HepG2 (cell line): ENCODE data around the gene ADAMTS17. TPM values are rescaled to one million over a fixed set of nuclear protein-coding genes. Genes with fewer than 3 reads are reported as not detected.

ENCODE experiments used
- ATAC-seq: fragments of 200-7000 bp; cut with Tn5 transposase; 3 replicates; pipeline ENCODE4 v1.9.1; 2020; ENCODE audit warnings: mild to moderate bottlenecking, moderate library complexity
- BruUV-seq: library from RNA; stranded (reverse); fragments of 400-500 nt; replicated peaks from 2 replicates; lab custom pipeline; 2021; lab: Mats Ljungman, UMichigan
- CTCF ChIA-PET: fragments of 300-600 bp; formaldehyde crosslinking; extraction: SDS; loops from one replicate; lab custom pipeline; 2021; ENCODE audit warnings: low total read pairs, inconsistent platforms, low intra/inter-chr PET ratio; lab: Yijun Ruan, JAX
- POLR2A ChIA-PET: fragments of 350-600 bp; sonication (Branson Sonifier 250); formaldehyde crosslinking; loops from one replicate; lab custom pipeline; 2020; ENCODE audit warnings: antibody characterized with exemption, inconsistent platforms; lab: Yijun Ruan, JAX
- DNase-seq: peaks from one replicate; pipeline ENCODE4 v3.0.0-alpha.2; 2015; ENCODE audit warnings: low spot score
- FAIRE-seq: peaks from 3 replicates; lab custom pipeline; 2011; peaks lifted over from hg19 to GRCh38; lab: Jason Lieb, UNC
- H2AFZ ChIP-seq: one replicate; pipeline ENCODE4 v1.6.1; 2011; ENCODE audit warnings: low read length, inconsistent platforms
- H3K27ac ChIP-seq: fragments of 300-600 bp; 3 replicates; pipeline ENCODE4 v1.8.0; 2011; ENCODE audit warnings: mixed run types, mild to moderate bottlenecking, mixed read lengths, low read length, inconsistent platforms; ENCODE audit not compliant: insufficient read depth; ENCODE audit errors: extremely low read length
- H3K27me3 ChIP-seq, 2 experiments: fragments of 200-600 bp in 1 of 2; 2 replicates in 1 of 2; 3 replicates in 1 of 2; pipeline versions ENCODE4 v1.6.0 to v1.8.0; 2011; ENCODE audit warnings: low read length in 2 of 2, mild to moderate bottlenecking in 2 of 2, moderate library complexity in 2 of 2, inconsistent platforms in 1 of 2; ENCODE audit not compliant: insufficient read depth in 2 of 2, control insufficient read depth in 1 of 2
- H3K36me3 ChIP-seq, 2 experiments: fragments of 200-600 bp in 1 of 2; replicated peaks in 1 of 2; 2 replicates in 1 of 2; 3 replicates in 1 of 2; pipeline versions ENCODE4 v1.5.1 to v1.8.0; 2011; ENCODE audit warnings: low read length in 2 of 2, inconsistent platforms in 1 of 2; ENCODE audit not compliant: insufficient read depth in 2 of 2, control insufficient read depth in 1 of 2
- H3K4me1 ChIP-seq: 2 replicates; pipeline ENCODE4 v1.5.1; 2012; ENCODE audit warnings: low read length, inconsistent platforms; ENCODE audit not compliant: insufficient read depth
- H3K4me2 ChIP-seq: 2 replicates; pipeline ENCODE4 v1.6.0; 2011; ENCODE audit warnings: low read depth, low read length, inconsistent platforms
- H3K4me3 ChIP-seq, 3 experiments: fragments of 200-600 bp in 1 of 3; sonication (generic), shearing (Covaris generic) in 1 of 3; replicated peaks in 1 of 3; 2 replicates each; pipeline ENCODE4 v1.5.1; 2011 to 2016; ENCODE audit warnings: low read length in 3 of 3, inconsistent platforms in 2 of 3, low read depth in 2 of 3, mild to moderate bottlenecking in 2 of 3, control low read depth in 1 of 3, mixed read lengths in 1 of 3; ENCODE audit not compliant: insufficient read depth in 1 of 3
- H3K79me2 ChIP-seq: one replicate; pipeline ENCODE4 v1.6.1; 2011; ENCODE audit warnings: low read length, inconsistent platforms; ENCODE audit not compliant: insufficient read depth
- H3K9ac ChIP-seq: 2 replicates; pipeline ENCODE4 v1.6.0; 2011; ENCODE audit warnings: mild to moderate bottlenecking, low read depth, low read length, inconsistent platforms; ENCODE audit not compliant: insufficient read depth
- H3K9me3 ChIP-seq: 2 replicates; pipeline ENCODE4 v1.5.1; 2012; ENCODE audit warnings: mild to moderate bottlenecking, low read length
- H4K20me1 ChIP-seq: 2 replicates; pipeline ENCODE4 v1.6.0; 2011; ENCODE audit warnings: inconsistent platforms, mild to moderate bottlenecking, low read length, moderate library complexity; ENCODE audit not compliant: insufficient read depth
- ARHGAP35 ChIP-seq: sonication (generic); formaldehyde crosslinking; IDR thresholded peaks from 2 replicates; pipeline ENCODE4 v1.9.0; 2022; ENCODE audit warnings: mild to moderate bottlenecking, inconsistent platforms, moderate library complexity, missing genetic modification reagents, borderline replicate concordance
- CENPT ChIP-seq: sonication (generic); formaldehyde crosslinking; IDR thresholded peaks from 2 replicates; pipeline ENCODE4 v1.8.0; 2022; ENCODE audit warnings: low read depth, mild to moderate bottlenecking, moderate library complexity, missing genetic modification reagents
- FOXA1 ChIP-seq, 2 experiments: fragments of 450-650 bp in 1 of 2; sonication (generic) in 1 of 2; formaldehyde crosslinking in 1 of 2; IDR thresholded peaks; 2 replicates each; pipeline versions ENCODE4 v1.4.0 to v1.6.1; 2016 to 2020; ENCODE audit warnings: missing genetic modification reagents in 1 of 2
- GATA4 ChIP-seq: sonication (generic); IDR thresholded peaks from 2 replicates; pipeline ENCODE4 v1.6.1; 2016; ENCODE audit warnings: antibody characterized with exemption, low read depth, borderline replicate concordance
- MTA3 ChIP-seq: sonication (generic); formaldehyde crosslinking; IDR thresholded peaks from 2 replicates; pipeline ENCODE4 v1.4.0; 2020; ENCODE audit warnings: missing genetic modification reagents
- PHF21A ChIP-seq: sonication (generic); formaldehyde crosslinking; IDR thresholded peaks from 2 replicates; pipeline ENCODE4 v1.5.0; 2020; ENCODE audit warnings: mild to moderate bottlenecking, missing genetic modification reagents
- PLRG1 ChIP-seq: fragments of 450-650 bp; conservative IDR thresholded peaks from 2 replicates; pipeline ENCODE4 v1.6.1; 2016
- SIN3A ChIP-seq: IDR thresholded peaks from 2 replicates; pipeline ENCODE4 v1.6.1; 2011; ENCODE audit warnings: low read depth, mild to moderate bottlenecking, control low read depth, low read length, borderline replicate concordance
- SMAD9 ChIP-seq: sonication (generic); formaldehyde crosslinking; IDR thresholded peaks from 2 replicates; pipeline ENCODE4 v1.5.1; 2020; ENCODE audit warnings: mild to moderate bottlenecking, missing genetic modification reagents
- SP4 ChIP-seq: sonication (generic); formaldehyde crosslinking; IDR thresholded peaks from 2 replicates; pipeline ENCODE4 v1.8.1; 2023; ENCODE audit warnings: mild to moderate bottlenecking, missing genetic modification reagents
- STAT5B ChIP-seq: sonication (generic); formaldehyde crosslinking; IDR thresholded peaks from 2 replicates; pipeline ENCODE4 v1.4.0; 2020; ENCODE audit warnings: missing genetic modification reagents
- TBP ChIP-seq: sonication (generic); formaldehyde crosslinking; IDR thresholded peaks from 2 replicates; pipeline ENCODE4 v1.5.0; 2020; ENCODE audit warnings: missing genetic modification reagents
- YEATS4 ChIP-seq: sonication (generic); formaldehyde crosslinking; IDR thresholded peaks from 2 replicates; pipeline ENCODE4 v1.4.0; 2020; ENCODE audit warnings: missing genetic modification reagents, borderline replicate concordance
- ZNF180 ChIP-seq: sonication (generic); formaldehyde crosslinking; IDR thresholded peaks from 2 replicates; pipeline ENCODE4 v1.4.0; 2020; ENCODE audit warnings: low read depth, missing genetic modification reagents, borderline replicate concordance
- ZNF225 ChIP-seq: sonication (generic); formaldehyde crosslinking; IDR thresholded peaks from 2 replicates; pipeline ENCODE4 v1.4.0; 2020; ENCODE audit warnings: mild to moderate bottlenecking, missing genetic modification reagents
- ZNF496 ChIP-seq: sonication (generic); formaldehyde crosslinking; IDR thresholded peaks from 2 replicates; pipeline ENCODE4 v1.8.1; 2023; ENCODE audit warnings: mild to moderate bottlenecking, moderate library complexity, missing genetic modification reagents; ENCODE audit not compliant: insufficient replicate concordance
- ZNF564 ChIP-seq: sonication (generic); formaldehyde crosslinking; IDR thresholded peaks from 2 replicates; pipeline ENCODE4 v1.8.1; 2023; ENCODE audit warnings: mild to moderate bottlenecking, missing genetic modification reagents
- ZNF605 ChIP-seq: sonication (generic); formaldehyde crosslinking; IDR thresholded peaks from 2 replicates; pipeline ENCODE4 v1.8.0; 2022; ENCODE audit warnings: mild to moderate bottlenecking, missing genetic modification reagents
- WGBS: methylation state at CpG from one replicate; pipeline ENCODE4 v1.1.6; 2017; ENCODE audit warnings: low lambda C conversion rate; 5-methylcytosine and 5-hydroxymethylcytosine counted together
- in situ Hi-C: cut with HindIII; loops from 2 replicates; pipeline ENCODE4 v1.10.0; 2017; ENCODE audit warnings: low pct_unique_long_range_greater_than_20kb; ENCODE audit not compliant: extremely low pct_ligation_motif_present
- intact Hi-C: fragments of 100-400 bp; cut with micrococcal nuclease; formaldehyde crosslinking; loops from one replicate; pipeline ENCODE4 v1.10.0; 2022; ENCODE audit not compliant: unreplicated experiment
- polyA plus RNA-seq, 8 experiments: library from polyadenylated mRNA; depleted of rRNA in 3 of 8; stranded (reverse) in 7 of 8; unstranded in 1 of 8; fragments of >200 nt; fragmentation: Illumina TruSeq in 4 of 8; extraction: Trizol in 4 of 8; gene quantifications; 2 replicates each; pipeline versions ENCODE4 v1.2.1 to v1.2.3, GENCODE V29; 2011 to 2016; ENCODE audit warnings: low read depth in 4 of 8, missing spikeins in 1 of 8, mixed read lengths in 1 of 8; ENCODE audit not compliant: insufficient read depth in 1 of 8
- total RNA-seq, 5 experiments: library from RNA; depleted of rRNA; stranded (reverse); fragments of >200 nt; fragmentation: Illumina TruSeq; extraction: Trizol; gene quantifications; 2 replicates each; pipeline ENCODE4 v1.2.3, GENCODE V29; 2016; ENCODE audit warnings: low read depth in 1 of 5
- TF ChIP-seq, protein P1 (sequence below): IDR thresholded peaks from 2 replicates; pipeline ENCODE4 v1.6.1; 2018; ENCODE audit warnings: missing genetic modification reagents, mild to moderate bottlenecking, missing compliant biosample characterization
- TF ChIP-seq, protein P2 (sequence below): sonication (generic); formaldehyde crosslinking; IDR thresholded peaks from 2 replicates; pipeline ENCODE4 v1.9.0; 2022; ENCODE audit warnings: missing genetic modification reagents, mild to moderate bottlenecking, borderline replicate concordance

The ADAMTS17 gene
- total and polyA plus RNA-seq, 2 of the 13 experiments (the other 11 are each of a cell fraction or from before 2014, with no cell fraction given), result 0.02 to 0.04 TPM

DNA sequence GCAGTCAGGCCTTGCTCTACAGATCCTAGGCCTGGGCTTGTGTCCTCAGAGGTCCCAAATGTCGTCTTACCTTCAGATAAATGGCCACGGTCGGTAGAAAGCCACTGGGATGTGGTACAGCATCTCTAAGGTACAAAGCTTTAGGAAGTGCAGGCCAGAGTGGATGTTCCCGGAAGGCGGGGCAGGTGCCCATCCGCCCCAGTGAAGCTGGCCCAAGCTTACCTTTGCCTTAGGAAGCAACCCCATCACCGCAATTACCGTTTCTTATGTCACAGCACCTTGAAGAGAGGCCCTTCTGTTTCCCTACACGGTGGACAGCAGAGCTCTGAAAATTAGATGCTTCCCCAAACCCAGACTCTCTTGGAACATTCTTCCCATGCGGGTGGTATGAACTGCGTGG, 368.4 kb downstream of the ADAMTS17 start (continued):
- TF ChIP-seq, protein P1, sequence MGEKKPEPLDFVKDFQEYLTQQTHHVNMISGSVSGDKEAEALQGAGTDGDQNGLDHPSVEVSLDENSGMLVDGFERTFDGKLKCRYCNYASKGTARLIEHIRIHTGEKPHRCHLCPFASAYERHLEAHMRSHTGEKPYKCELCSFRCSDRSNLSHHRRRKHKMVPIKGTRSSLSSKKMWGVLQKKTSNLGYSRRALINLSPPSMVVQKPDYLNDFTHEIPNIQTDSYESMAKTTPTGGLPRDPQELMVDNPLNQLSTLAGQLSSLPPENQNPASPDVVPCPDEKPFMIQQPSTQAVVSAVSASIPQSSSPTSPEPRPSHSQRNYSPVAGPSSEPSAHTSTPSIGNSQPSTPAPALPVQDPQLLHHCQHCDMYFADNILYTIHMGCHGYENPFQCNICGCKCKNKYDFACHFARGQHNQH, result no peak
- TF ChIP-seq ZNF496 (CRISPR knock-in tag) (no peak), ZNF225 (CRISPR knock-in tag) (no peak), YEATS4 (CRISPR knock-in tag) (no peak), ZNF180 (CRISPR knock-in tag) (no peak), GATA4 (no peak), MTA3 (CRISPR knock-in tag) (no peak), ZNF564 (CRISPR knock-in tag) (no peak), PLRG1 (no peak), ARHGAP35 (CRISPR knock-in tag) (no peak), TBP (CRISPR knock-in tag) (no peak)
- TF ChIP-seq, all 625 proteins: peak for 0

DNA sequence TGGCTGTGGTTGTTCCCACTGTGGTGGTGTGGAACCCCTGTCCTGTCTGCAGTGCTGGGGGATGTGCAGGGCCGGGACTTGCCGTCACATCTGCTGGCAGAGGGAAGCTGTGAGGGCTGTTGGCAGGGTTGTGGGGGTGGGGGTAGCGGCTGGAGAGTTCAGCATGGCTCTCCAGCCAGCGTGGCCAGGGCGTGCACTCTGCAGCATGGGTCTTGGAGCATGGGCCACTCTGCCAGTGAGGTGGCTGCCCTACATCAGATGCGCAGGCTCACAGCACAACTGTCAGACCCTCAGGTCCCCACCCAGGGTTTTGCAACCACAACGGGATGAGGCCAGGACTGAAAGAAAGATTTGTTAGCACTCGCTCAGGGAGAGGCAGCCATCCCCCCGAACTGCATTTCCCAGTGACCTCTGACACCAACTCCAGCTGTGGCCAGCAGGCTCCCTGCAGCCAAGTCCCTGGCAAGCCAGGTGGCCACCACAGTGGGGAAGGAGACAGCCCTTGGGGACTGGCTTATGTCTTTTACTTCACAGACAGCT, 370.8 kb downstream of the ADAMTS17 start:
- no peak for ATAC-seq
- no TSS peak for BruUV-seq
- H4K20me1 ChIP-seq, result no peaks in the 10 kb centered on the region
- in situ Hi-C loops, result no loop called here
- H3K27me3 ChIP-seq, result no peaks in the 10 kb centered on the region
- no peaks in the 10 kb centered on the region for H3K79me2 ChIP-seq
- WGBS, result 25% methylated on average over 3 of the region's 9 CpGs
- intact Hi-C loops, result no loop called here
- DNase-seq, result no peak
- ChIA-PET CTCF (no interaction called here), POLR2A (no interaction called here)
- no peak overlapping the region for H3K27ac ChIP-seq
- no peak overlapping the region for H3K4me2 ChIP-seq
- H3K9ac ChIP-seq, result no peak overlapping the region
- H3K4me1 ChIP-seq, result no peaks in the 10 kb centered on the region
- no peaks in the 10 kb centered on the region for H3K9me3 ChIP-seq
- no peak for FAIRE-seq
- no peak overlapping the region for H2AFZ ChIP-seq
- no peaks in the 10 kb centered on the region for H3K36me3 ChIP-seq
- H3K4me3 ChIP-seq, result no peak overlapping the region
- TF ChIP-seq, protein P2, sequence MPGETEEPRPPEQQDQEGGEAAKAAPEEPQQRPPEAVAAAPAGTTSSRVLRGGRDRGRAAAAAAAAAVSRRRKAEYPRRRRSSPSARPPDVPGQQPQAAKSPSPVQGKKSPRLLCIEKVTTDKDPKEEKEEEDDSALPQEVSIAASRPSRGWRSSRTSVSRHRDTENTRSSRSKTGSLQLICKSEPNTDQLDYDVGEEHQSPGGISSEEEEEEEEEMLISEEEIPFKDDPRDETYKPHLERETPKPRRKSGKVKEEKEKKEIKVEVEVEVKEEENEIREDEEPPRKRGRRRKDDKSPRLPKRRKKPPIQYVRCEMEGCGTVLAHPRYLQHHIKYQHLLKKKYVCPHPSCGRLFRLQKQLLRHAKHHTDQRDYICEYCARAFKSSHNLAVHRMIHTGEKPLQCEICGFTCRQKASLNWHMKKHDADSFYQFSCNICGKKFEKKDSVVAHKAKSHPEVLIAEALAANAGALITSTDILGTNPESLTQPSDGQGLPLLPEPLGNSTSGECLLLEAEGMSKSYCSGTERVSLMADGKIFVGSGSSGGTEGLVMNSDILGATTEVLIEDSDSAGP (CRISPR knock-in tag), result no peak
- TF ChIP-seq CENPT (CRISPR knock-in tag), result no peak
- no peak for TF ChIP-seq FOXA1 (IDR thresholded peaks at IDR 0.05)
- no peak for TF ChIP-seq FOXA1 (CRISPR knock-in tag; IDR thresholded peaks at IDR 0.05)
- TF ChIP-seq SIN3A, result no peak
- TF ChIP-seq ZNF564 (CRISPR knock-in tag), result no peak
- TF ChIP-seq ZNF605, result no peak
- no peak for TF ChIP-seq SP4 (CRISPR knock-in tag)
- no peak for TF ChIP-seq PHF21A
- TF ChIP-seq STAT5B (CRISPR knock-in tag), result no peak
- TF ChIP-seq SMAD9 (CRISPR knock-in tag), result no peak
